ENCODE data around the gene TMC5. TPM values are rescaled to one million over a fixed set of nuclear protein-coding genes. Genes with fewer than 3 reads are reported as not detected.

TMC5 gene
- total RNA-seq, 1 experiment from 2014 or later: 52.5 TPM

DNA sequence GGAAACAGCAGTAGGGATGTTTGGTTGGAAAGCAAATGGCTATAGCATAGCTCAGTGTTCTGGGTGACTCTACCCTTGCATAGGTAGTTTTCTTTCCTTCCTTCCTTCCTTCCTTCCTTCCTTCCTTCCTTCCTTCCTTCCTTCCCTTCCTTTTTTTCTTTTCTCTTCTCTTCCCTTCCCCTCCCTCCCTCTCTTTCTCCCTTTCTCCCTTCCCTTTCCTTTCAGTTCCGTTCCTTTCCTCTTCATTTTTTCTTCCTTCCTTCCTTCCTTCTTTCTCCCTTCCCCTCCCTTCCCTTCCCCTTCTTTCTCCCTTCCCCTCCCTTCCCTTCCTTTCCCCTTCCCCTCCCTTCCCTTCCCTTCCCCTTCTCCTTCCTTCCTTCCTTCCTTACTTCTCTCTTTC, 72.9 kb downstream of the TMC5 start:
- H3K4me2 ChIP-seq: no peak overlapping the region
- H3K27ac ChIP-seq: no peak overlapping the region
- peaks cover 11% of the 10 kb centered on the region; the same call in 1 of the 2 replicates for H3F3A ChIP-seq (ENCODE audit: insufficient read depth, low read depth)
- POLR2A ChIA-PET (ENCODE audit: unreplicated experiment): interaction anchor here (0.7 kb wide), 1 partner anchor 108 kb away, joined by 3 read pairs; no protein-coding TSS in a partner anchor
- H3K4me1 ChIP-seq (replicated peaks; ENCODE audit: insufficient read depth): 0 out of 2 replicates have a peak, but pooled peaks cover 5% of the 10 kb centered on the region
- CTCF ChIA-PET: no interaction called here
- no peak overlapping the region for H3K4me3 ChIP-seq
- H3K9me2 ChIP-seq (ENCODE audit: insufficient read depth): no peaks in the 10 kb centered on the region
- H3K36me3 ChIP-seq (ENCODE audit: low read depth): peaks cover 7% of the 10 kb centered on the region
- no peak overlapping the region for H2AFZ ChIP-seq
- H3K9me3 ChIP-seq (ENCODE audit: insufficient read depth, low read depth): no peaks in the 10 kb centered on the region
- intact Hi-C loops (cut with micrococcal nuclease; ENCODE audit: unreplicated experiment): no loop called here
- TF ChIP-seq, protein P1, sequence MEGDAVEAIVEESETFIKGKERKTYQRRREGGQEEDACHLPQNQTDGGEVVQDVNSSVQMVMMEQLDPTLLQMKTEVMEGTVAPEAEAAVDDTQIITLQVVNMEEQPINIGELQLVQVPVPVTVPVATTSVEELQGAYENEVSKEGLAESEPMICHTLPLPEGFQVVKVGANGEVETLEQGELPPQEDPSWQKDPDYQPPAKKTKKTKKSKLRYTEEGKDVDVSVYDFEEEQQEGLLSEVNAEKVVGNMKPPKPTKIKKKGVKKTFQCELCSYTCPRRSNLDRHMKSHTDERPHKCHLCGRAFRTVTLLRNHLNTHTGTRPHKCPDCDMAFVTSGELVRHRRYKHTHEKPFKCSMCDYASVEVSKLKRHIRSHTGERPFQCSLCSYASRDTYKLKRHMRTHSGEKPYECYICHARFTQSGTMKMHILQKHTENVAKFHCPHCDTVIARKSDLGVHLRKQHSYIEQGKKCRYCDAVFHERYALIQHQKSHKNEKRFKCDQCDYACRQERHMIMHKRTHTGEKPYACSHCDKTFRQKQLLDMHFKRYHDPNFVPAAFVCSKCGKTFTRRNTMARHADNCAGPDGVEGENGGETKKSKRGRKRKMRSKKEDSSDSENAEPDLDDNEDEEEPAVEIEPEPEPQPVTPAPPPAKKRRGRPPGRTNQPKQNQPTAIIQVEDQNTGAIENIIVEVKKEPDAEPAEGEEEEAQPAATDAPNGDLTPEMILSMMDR (conservative IDR thresholded peaks at IDR 0.05): no peak
- TF ChIP-seq EZH2 (IDR thresholded peaks at IDR 0.05; ENCODE audit: low read depth): no peak
- H3K27me3 ChIP-seq (ENCODE audit: insufficient read depth, low read depth): no peaks in the 10 kb centered on the region
- BruUV-seq (replicated peaks): no TSS peak
- H3K79me2 ChIP-seq (ENCODE audit: low read depth): no peaks in the 10 kb centered on the region
- no peak for DNase-seq
- H4K20me1 ChIP-seq (ENCODE audit: insufficient read depth): no peaks in the 10 kb centered on the region

DNA sequence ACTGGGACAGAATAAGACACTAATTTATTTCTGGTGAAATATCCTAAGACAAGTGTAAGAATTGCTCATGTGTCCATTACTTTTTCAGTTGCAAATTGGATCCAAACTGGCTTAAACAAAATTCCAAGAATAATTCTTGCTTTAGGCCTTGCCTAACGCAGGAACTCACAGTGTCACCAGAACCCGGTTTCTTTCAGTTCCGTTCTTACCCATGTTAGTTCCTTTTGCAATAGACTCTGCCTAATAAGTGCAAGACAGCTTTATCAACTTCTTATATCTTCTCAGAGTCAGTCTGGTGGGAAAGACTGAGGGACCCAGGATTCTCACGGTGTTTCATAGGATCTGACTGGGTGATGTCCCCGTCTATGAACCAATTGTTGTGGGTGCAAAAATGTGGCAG, 79.5 kb downstream of the TMC5 start:
- Histone ChIP-seq H3K27ac (no peak overlapping the region), H3K9me3 (ENCODE audit: insufficient read depth, low read depth) (no peaks in the 10 kb centered on the region), H3K36me3 (ENCODE audit: low read depth) (peaks cover 16% of the 10 kb centered on the region; the same call in 1 of the 2 replicates), H3K4me2 (no peak overlapping the region), H3K9me2 (ENCODE audit: insufficient read depth) (no peaks in the 10 kb centered on the region), H3K79me2 (ENCODE audit: low read depth) (no peaks in the 10 kb centered on the region), H2AFZ (no peak overlapping the region), H3F3A (ENCODE audit: insufficient read depth, low read depth) (peaks cover 17% of the 10 kb centered on the region), H3K27me3 (ENCODE audit: insufficient read depth, low read depth) (no peaks in the 10 kb centered on the region), H3K4me3 (no peak overlapping the region), H3K4me1 (replicated peaks; ENCODE audit: insufficient read depth) (no peaks in the 10 kb centered on the region), H4K20me1 (ENCODE audit: insufficient read depth) (no peaks in the 10 kb centered on the region)
- ChIA-PET POLR2A (ENCODE audit: unreplicated experiment) (no interaction called here), CTCF (no interaction called here)
- BruUV-seq (replicated peaks): no TSS peak
- intact Hi-C loops (cut with micrococcal nuclease; ENCODE audit: unreplicated experiment): no loop called here
- DNase-seq: no peak
- TF ChIP-seq, protein P1 (conservative IDR thresholded peaks at IDR 0.05): no peak
- no peak for TF ChIP-seq EZH2 (IDR thresholded peaks at IDR 0.05; ENCODE audit: low read depth)

DNA sequence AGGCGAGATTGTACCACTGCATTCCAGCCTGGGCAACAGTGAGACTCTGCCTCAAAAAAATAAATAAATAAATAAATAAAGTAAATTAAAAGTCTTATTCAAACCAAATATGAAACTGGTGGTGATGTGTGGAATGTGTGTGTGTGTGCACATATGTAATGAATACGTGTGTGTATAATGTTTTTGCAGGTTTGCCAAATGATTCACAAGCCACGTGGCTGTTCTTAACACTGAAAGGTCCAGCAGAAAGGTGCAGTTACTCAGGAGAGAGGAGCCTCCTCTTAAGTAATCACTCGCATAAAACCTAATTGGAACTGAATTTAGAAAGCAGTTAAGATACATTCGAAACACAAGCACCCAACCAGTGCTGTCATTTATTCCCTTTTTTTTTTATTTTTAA, 81.3 kb downstream of the TMC5 start:
- no peak for DNase-seq
- H3F3A ChIP-seq (ENCODE audit: insufficient read depth, low read depth): peaks cover 25% of the 10 kb centered on the region
- H3K9me3 ChIP-seq (ENCODE audit: insufficient read depth, low read depth): no peaks in the 10 kb centered on the region
- POLR2A ChIA-PET (ENCODE audit: unreplicated experiment): interaction anchor here (0.6 kb wide), 1 partner anchor 708 kb away, joined by 3 read pairs; no protein-coding TSS in a partner anchor
- H3K79me2 ChIP-seq (ENCODE audit: low read depth): peaks cover 10% of the 10 kb centered on the region; the same call in 1 of the 2 replicates
- no peak overlapping the region for H3K27ac ChIP-seq
- intact Hi-C loops (cut with micrococcal nuclease; ENCODE audit: unreplicated experiment): no loop called here
- peaks cover 2% of the 10 kb centered on the region for H3K4me1 ChIP-seq (replicated peaks; ENCODE audit: insufficient read depth)
- H3K9me2 ChIP-seq (ENCODE audit: insufficient read depth): no peaks in the 10 kb centered on the region
- H3K4me2 ChIP-seq: no peak overlapping the region
- TF ChIP-seq, protein P1 (conservative IDR thresholded peaks at IDR 0.05): no peak
- TF ChIP-seq EZH2 (IDR thresholded peaks at IDR 0.05; ENCODE audit: low read depth): no peak
- CTCF ChIA-PET: no interaction called here
- no peaks in the 10 kb centered on the region for H3K27me3 ChIP-seq (ENCODE audit: insufficient read depth, low read depth)
- H2AFZ ChIP-seq: no peak overlapping the region
- no peaks in the 10 kb centered on the region for H4K20me1 ChIP-seq (ENCODE audit: insufficient read depth)
- no TSS peak for BruUV-seq (replicated peaks)
- peaks cover 28% of the 10 kb centered on the region for H3K36me3 ChIP-seq (ENCODE audit: low read depth)
- no peak overlapping the region for H3K4me3 ChIP-seq
